IMR-90 (cell line): ENCODE measurements around the gene PPP1R14C. TPM values are rescaled to one million over a fixed set of nuclear protein-coding genes. Genes with fewer than 3 reads are reported as not detected.

ENCODE experiments used
- ATAC-seq: fragments of 200-7000 bp; cut with Tn5 transposase; 2 replicates; pipeline ENCODE4 v1.9.1; 2020; ENCODE audit warnings: low read depth, mild to moderate bottlenecking, moderate library complexity
- BruUV-seq: library from RNA; stranded (reverse); fragments of 400-500 nt; replicated peaks from 2 replicates; lab custom pipeline; 2021; lab: Mats Ljungman, UMichigan
- CTCF ChIA-PET: fragments of 300-600 bp; formaldehyde crosslinking; extraction: SDS; loops from one replicate; lab custom pipeline; 2021; ENCODE audit warnings: antibody characterized with exemption; lab: Yijun Ruan, JAX
- POLR2A ChIA-PET: fragments of 300-600 bp; sonication (Branson Sonifier 250); formaldehyde crosslinking; loops from one replicate; lab custom pipeline; 2022; ENCODE audit warnings: antibody characterized with exemption; ENCODE audit not compliant: unreplicated experiment; lab: Charles Lee
- DNase-seq: peaks from one replicate; pipeline ENCODE4 v3.0.0; 2013
- H2AFZ ChIP-seq: replicated peaks from 2 replicates; pipeline ENCODE3; 2013; ENCODE audit warnings: low read length, mild to moderate bottlenecking; ENCODE audit not compliant: poor library complexity
- H2AK5ac ChIP-seq: 2 replicates; pipeline ENCODE4 v1.6.1; 2013; ENCODE audit warnings: low read depth, low read length, inconsistent platforms
- H2AK9ac ChIP-seq: replicated peaks from 2 replicates; pipeline ENCODE3; 2013; ENCODE audit warnings: mild to moderate bottlenecking, low read depth, low read length, moderate library complexity; ENCODE audit not compliant: poor library complexity
- H2BK120ac ChIP-seq: 2 replicates; pipeline ENCODE4 v1.6.1; 2013; ENCODE audit warnings: low read depth, low read length, inconsistent platforms
- H2BK15ac ChIP-seq: 3 replicates; pipeline ENCODE4 v1.6.1; 2013; ENCODE audit warnings: low read depth, low read length, inconsistent platforms
- H2BK20ac ChIP-seq: 2 replicates; pipeline ENCODE4 v1.6.1; 2013; ENCODE audit warnings: low read depth, mild to moderate bottlenecking, inconsistent platforms, low read length, moderate library complexity
- H2BK5ac ChIP-seq: 2 replicates; pipeline ENCODE4 v1.6.1; 2013; ENCODE audit warnings: mild to moderate bottlenecking, low read depth, low read length, inconsistent platforms; ENCODE audit not compliant: poor library complexity, severe bottlenecking
- H3K14ac ChIP-seq: replicated peaks from 2 replicates; pipeline ENCODE4 v1.6.1; 2013; ENCODE audit warnings: low read depth, low read length, inconsistent platforms
- H3K18ac ChIP-seq: 2 replicates; pipeline ENCODE4 v1.6.1; 2013; ENCODE audit warnings: low read depth, low read length, control low read depth
- H3K23ac ChIP-seq: 2 replicates; pipeline ENCODE4 v1.6.1; 2013; ENCODE audit warnings: low read depth, low read length, inconsistent platforms
- H3K27ac ChIP-seq: 2 replicates; pipeline ENCODE4 v1.5.1; 2013; ENCODE audit warnings: mild to moderate bottlenecking, control low read depth, low read length; ENCODE audit not compliant: insufficient read depth
- H3K27me3 ChIP-seq: 2 replicates; pipeline ENCODE4 v1.6.1; 2013; ENCODE audit warnings: low read length; ENCODE audit not compliant: control insufficient read depth, insufficient read depth
- H3K36me3 ChIP-seq: 2 replicates; pipeline ENCODE4 v1.6.1; 2013; ENCODE audit warnings: low read length, mixed read lengths; ENCODE audit not compliant: control insufficient read depth, insufficient read depth
- H3K4ac ChIP-seq: 2 replicates; pipeline ENCODE4 v1.6.1; 2013; ENCODE audit warnings: low read depth, low read length, inconsistent platforms
- H3K4me1 ChIP-seq: 2 replicates; pipeline ENCODE4 v1.6.1; 2013; ENCODE audit warnings: low read length, mixed read lengths; ENCODE audit not compliant: control insufficient read depth, insufficient read depth
- H3K4me2 ChIP-seq: 2 replicates; pipeline ENCODE4 v1.6.1; 2013; ENCODE audit warnings: low read depth, mild to moderate bottlenecking, control low read depth, low read length, moderate library complexity
- H3K4me3 ChIP-seq: 2 replicates; pipeline ENCODE4 v1.5.1; 2013; ENCODE audit warnings: low read depth, mild to moderate bottlenecking, control low read depth, low read length, moderate library complexity; ENCODE audit not compliant: insufficient read depth
- H3K56ac ChIP-seq: 2 replicates; pipeline ENCODE4 v1.6.1; 2013; ENCODE audit warnings: low read length, inconsistent platforms; ENCODE audit not compliant: insufficient read depth; ENCODE audit errors: extremely low read depth
- H3K79me1 ChIP-seq, 2 experiments: 2 replicates each; pipeline ENCODE4 v1.6.1; 2013; ENCODE audit warnings: low read length in 2 of 2, inconsistent platforms in 1 of 2, low read depth in 1 of 2
- H3K9ac ChIP-seq: 2 replicates; pipeline ENCODE4 v1.6.1; 2013; ENCODE audit warnings: low read depth, low read length, control low read depth
- H3K9me1 ChIP-seq: 2 replicates; pipeline ENCODE4 v1.6.1; 2013; ENCODE audit warnings: low read length, inconsistent platforms; ENCODE audit not compliant: insufficient read depth
- H3K9me3 ChIP-seq: 2 replicates; pipeline ENCODE4 v1.6.1; 2013; ENCODE audit warnings: low read length; ENCODE audit not compliant: control insufficient read depth, insufficient read depth
- H4K20me1 ChIP-seq: 2 replicates; pipeline ENCODE4 v1.6.1; 2013; ENCODE audit warnings: low read length, inconsistent platforms; ENCODE audit not compliant: insufficient read depth
- H4K5ac ChIP-seq: 2 replicates; pipeline ENCODE4 v1.6.1; 2013; ENCODE audit warnings: mild to moderate bottlenecking, low read depth, low read length, control low read depth
- H4K8ac ChIP-seq, 2 experiments: 2 replicates each; pipeline ENCODE4 v1.6.1; 2013; ENCODE audit warnings: low read depth in 2 of 2, low read length in 2 of 2, control low read depth in 1 of 2, inconsistent platforms in 1 of 2
- H4K91ac ChIP-seq: 2 replicates; pipeline ENCODE4 v1.6.1; 2013; ENCODE audit warnings: low read depth, low read length, inconsistent platforms; ENCODE audit not compliant: insufficient read depth
- BHLHE40 ChIP-seq: fragments of 150-350 bp; IDR thresholded peaks from 2 replicates; pipeline ENCODE4 v1.6.1; 2016; ENCODE audit warnings: mild to moderate bottlenecking, low read depth, low read length
- CEBPB ChIP-seq: IDR thresholded peaks from 2 replicates; pipeline ENCODE4 v1.6.1; 2012; ENCODE audit warnings: low read depth, low read length, improper control_type of control experiment
- CHD1 ChIP-seq: IDR thresholded peaks from 2 replicates; pipeline ENCODE4 v1.6.1; 2012; ENCODE audit warnings: low read depth, low read length, improper control_type of control experiment
- CTCF ChIP-seq: conservative IDR thresholded peaks from 2 replicates; pipeline ENCODE4 v1.5.1; 2012; ENCODE audit warnings: mild to moderate bottlenecking, low read depth, low read length, improper control_type of control experiment
- FOS ChIP-seq: fragments of 150-350 bp; IDR thresholded peaks from 2 replicates; pipeline ENCODE4 v1.6.1; 2016; ENCODE audit warnings: low read depth, low read length
- MAFK ChIP-seq: IDR thresholded peaks from 2 replicates; pipeline ENCODE4 v1.6.1; 2012; ENCODE audit warnings: low read depth, low read length, improper control_type of control experiment
- MAZ ChIP-seq: IDR thresholded peaks from 2 replicates; pipeline ENCODE4 v1.6.1; 2012; ENCODE audit warnings: low read depth, mild to moderate bottlenecking, low read length, improper control_type of control experiment, moderate library complexity, borderline replicate concordance
- MXI1 ChIP-seq: IDR thresholded peaks from 2 replicates; pipeline ENCODE4 v1.6.1; 2012; ENCODE audit warnings: low read depth, mild to moderate bottlenecking, low read length, moderate library complexity, borderline replicate concordance
- NFE2L2 ChIP-seq: fragments of 150-350 bp; IDR thresholded peaks from 2 replicates; pipeline ENCODE4 v1.6.1; 2016; ENCODE audit warnings: low read depth, mild to moderate bottlenecking, low read length
- POLR2A ChIP-seq: IDR thresholded peaks from 2 replicates; pipeline ENCODE4 v1.6.1; 2012; ENCODE audit warnings: mild to moderate bottlenecking, low read depth, low read length
- RAD21 ChIP-seq: IDR thresholded peaks from 2 replicates; pipeline ENCODE4 v1.6.1; 2012; ENCODE audit warnings: low read length, improper control_type of control experiment
- RCOR1 ChIP-seq: IDR thresholded peaks from 2 replicates; pipeline ENCODE4 v1.6.1; 2012; ENCODE audit warnings: mild to moderate bottlenecking, low read length, improper control_type of control experiment; ENCODE audit not compliant: insufficient replicate concordance
- RFX5 ChIP-seq: IDR thresholded peaks from 2 replicates; pipeline ENCODE4 v1.8.0; 2012; ENCODE audit warnings: low read depth, mild to moderate bottlenecking, low read length, moderate library complexity
- SMC3 ChIP-seq: fragments of 150-350 bp; IDR thresholded peaks from 2 replicates; pipeline ENCODE4 v1.6.1; 2016; ENCODE audit warnings: low read depth, mild to moderate bottlenecking, antibody characterized with exemption, low read length, moderate library complexity
- USF2 ChIP-seq: fragments of 150-350 bp; IDR thresholded peaks from 2 replicates; pipeline ENCODE4 v1.6.1; 2017; ENCODE audit warnings: mild to moderate bottlenecking, antibody characterized with exemption, low read length, low read depth
- WGBS, 2 experiments: methylation state at CpG; one replicate each; pipeline versions ENCODE4 v1.1.5 to v1.1.7; 2013; ENCODE audit warnings: missing lambda C conversion rate in 2 of 2; ENCODE audit not compliant: insufficient read length in 1 of 2; ENCODE audit errors: extremely low coverage in 2 of 2; 5-methylcytosine and 5-hydroxymethylcytosine counted together
- dilution Hi-C: fragments of 300-500 bp; cut with HindIII; formaldehyde crosslinking; loops from one replicate; pipeline ENCODE4 v1.14.3; 2018; ENCODE audit warnings: low sequenced_read_pairs; ENCODE audit not compliant: unreplicated experiment
- in situ Hi-C: fragments of 300-500 bp; cut with MboI; formaldehyde crosslinking; loops from 3 replicates; pipeline ENCODE4 v1.14.3; 2019; ENCODE audit warnings: low sequenced_read_pairs, inconsistent platforms, mixed read lengths
- intact Hi-C: fragments of 100-400 bp; cut with micrococcal nuclease; formaldehyde crosslinking; loops from 2 replicates; pipeline ENCODE4 v1.10.0; 2022
- polyA plus RNA-seq, 3 experiments: library from polyadenylated mRNA; depleted of rRNA; stranded (reverse); fragments of >200 nt; gene quantifications; 2 replicates each; pipeline ENCODE4 v1.2.3, GENCODE V29; 2012; ENCODE audit warnings: low replicate concordance in 1 of 3
- total RNA-seq: library from RNA; depleted of rRNA; stranded (reverse); fragments of >200 nt; gene quantifications from 2 replicates; pipeline ENCODE4 v1.2.3, GENCODE V29; 2012
- TF ChIP-seq, protein P1 (sequence below): fragments of 150-350 bp; IDR thresholded peaks from 2 replicates; pipeline ENCODE4 v1.6.1; 2016; ENCODE audit warnings: low read depth, mild to moderate bottlenecking, low read length, moderate library complexity, borderline replicate concordance

Gene PPP1R14C
- total and polyA plus RNA-seq, 2 of the 4 experiments (the other 2 are of a cell fraction), result not detected

DNA sequence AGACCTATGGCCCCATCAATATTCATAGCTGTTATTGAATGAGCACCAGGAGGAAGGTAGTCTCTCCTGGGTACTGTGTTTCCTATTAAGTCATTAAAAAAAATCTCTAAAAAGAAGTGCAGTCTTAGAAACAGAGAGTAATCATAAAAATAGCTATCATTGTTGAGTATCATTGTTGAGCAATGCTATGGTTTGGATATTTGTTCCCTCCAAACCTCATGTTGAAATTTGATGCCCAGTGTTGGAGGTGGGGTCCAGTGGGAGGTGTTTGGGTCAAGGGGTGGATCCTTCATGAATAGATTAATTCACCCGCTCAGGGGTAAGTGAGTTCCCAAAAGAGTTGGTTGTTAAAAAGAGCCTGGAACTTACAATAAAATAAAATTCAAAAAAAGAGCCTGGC, 137.9 kb downstream of the PPP1R14C start:
- Histone ChIP-seq H3K9me1 (no peaks in the 10 kb centered on the region), H3K9ac (no peak overlapping the region), H4K5ac (no peak overlapping the region), H2AFZ (no peak overlapping the region), H2AK5ac (no peak overlapping the region), H3K27ac (no peak overlapping the region), H3K14ac (no peak overlapping the region), H3K56ac (no peak overlapping the region), H3K36me3 (no peaks in the 10 kb centered on the region), H2AK9ac (no peak overlapping the region), H2BK15ac (no peak overlapping the region), H3K4me1 (no peaks in the 10 kb centered on the region), H3K18ac (no peak overlapping the region), H3K23ac (no peak overlapping the region), H4K8ac (no peak overlapping the region), H3K27me3 (peaks cover 3% of the 10 kb centered on the region; the same call in 1 of the 2 replicates), H2BK20ac (no peak overlapping the region), H2BK5ac (no peak overlapping the region), H4K91ac (no peak overlapping the region), H3K4ac (no peak overlapping the region), H4K20me1 (no peaks in the 10 kb centered on the region), H3K9me3 (peaks cover 2% of the 10 kb centered on the region; the same call in 1 of the 2 replicates), H3K79me1 (no peaks in the 10 kb centered on the region), H2BK120ac (no peak overlapping the region), H3K4me2 (no peak overlapping the region), H3K4me3 (no peak overlapping the region)
- no TSS peak for BruUV-seq
- TF ChIP-seq BHLHE40 (no peak), CHD1 (no peak), RCOR1 (no peak), MXI1 (no peak), MAFK (no peak), MAZ (no peak), RAD21 (no peak), NFE2L2 (no peak), FOS (no peak), SMC3 (no peak), CTCF (no peak), POLR2A (no peak), USF2 (no peak), CEBPB (no peak), RFX5 (no peak)
- TF ChIP-seq, protein P1, sequence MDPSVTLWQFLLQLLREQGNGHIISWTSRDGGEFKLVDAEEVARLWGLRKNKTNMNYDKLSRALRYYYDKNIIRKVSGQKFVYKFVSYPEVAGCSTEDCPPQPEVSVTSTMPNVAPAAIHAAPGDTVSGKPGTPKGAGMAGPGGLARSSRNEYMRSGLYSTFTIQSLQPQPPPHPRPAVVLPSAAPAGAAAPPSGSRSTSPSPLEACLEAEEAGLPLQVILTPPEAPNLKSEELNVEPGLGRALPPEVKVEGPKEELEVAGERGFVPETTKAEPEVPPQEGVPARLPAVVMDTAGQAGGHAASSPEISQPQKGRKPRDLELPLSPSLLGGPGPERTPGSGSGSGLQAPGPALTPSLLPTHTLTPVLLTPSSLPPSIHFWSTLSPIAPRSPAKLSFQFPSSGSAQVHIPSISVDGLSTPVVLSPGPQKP, result no peak
- dilution Hi-C loops, result no loop called here
- ChIA-PET CTCF (no interaction called here), POLR2A (no interaction called here)
- WGBS, 2 experiments, result no CpG with 5 or more reads among the region's 1 CpG
- intact Hi-C loops, result no loop called here
- in situ Hi-C loops, result no loop called here
- ATAC-seq (no peak), DNase-seq (no peak)
